Measurements from ENCODE around the gene HACD2. TPM values are rescaled to one million over a fixed set of nuclear protein-coding genes. Genes with fewer than 3 reads are reported as not detected.

Gene HACD2
- total RNA-seq, 2 donors from 2014 or later, result 18.8 to 22.6 TPM

DNA sequence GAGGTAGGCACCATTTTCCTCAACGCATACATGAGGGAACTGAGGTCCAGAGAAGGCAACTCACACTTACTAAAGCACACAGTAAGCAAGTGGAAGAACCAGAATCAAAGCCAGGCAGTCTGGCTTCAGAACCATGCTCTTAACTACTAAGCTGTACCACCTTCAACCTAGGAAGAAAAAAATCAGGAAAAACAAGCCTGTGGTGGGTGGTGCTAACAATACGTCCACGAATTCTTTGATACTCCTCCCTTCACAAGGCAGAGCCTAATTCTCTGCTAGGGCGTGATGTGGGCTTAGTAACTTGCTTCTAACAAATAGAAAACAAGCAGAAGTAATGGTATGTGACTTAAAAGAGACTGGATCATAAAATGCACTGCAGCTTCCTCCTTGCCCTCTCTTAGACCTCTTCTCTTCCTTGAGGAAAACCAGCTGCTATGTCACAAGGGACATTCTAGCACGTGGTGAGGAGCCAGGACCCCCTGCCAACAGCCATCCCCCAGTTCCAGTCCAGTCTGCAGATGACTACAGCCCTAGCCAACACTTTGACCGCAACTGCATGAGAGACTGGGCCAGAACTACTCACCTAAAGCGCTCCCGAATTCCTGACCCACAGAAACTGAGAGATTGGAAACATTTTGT, 36.9 kb downstream of the HACD2 start:
- H3K27me3 ChIP-seq (replicated peaks; ENCODE audit: insufficient read depth), result no peaks in the 10 kb centered on the region
- no peak overlapping the region for H3K4me3 ChIP-seq
- H3K27ac ChIP-seq, result no peak overlapping the region
- TF ChIP-seq CTCF (IDR thresholded peaks at IDR 0.05), result no peak
- H3K9me3 ChIP-seq, result no peaks in the 10 kb centered on the region
- ATAC-seq (ENCODE audit: insufficient number of reproducible peaks, low FRiP score, low read depth) (no peak), DNase-seq (ENCODE audit: low spot score) (no peak)
- no peaks in the 10 kb centered on the region for H3K36me3 ChIP-seq
- H3K4me1 ChIP-seq (ENCODE audit: control insufficient read depth in 1 of 2, low read depth in 2 of 2), result no peaks in the 10 kb centered on the region

DNA sequence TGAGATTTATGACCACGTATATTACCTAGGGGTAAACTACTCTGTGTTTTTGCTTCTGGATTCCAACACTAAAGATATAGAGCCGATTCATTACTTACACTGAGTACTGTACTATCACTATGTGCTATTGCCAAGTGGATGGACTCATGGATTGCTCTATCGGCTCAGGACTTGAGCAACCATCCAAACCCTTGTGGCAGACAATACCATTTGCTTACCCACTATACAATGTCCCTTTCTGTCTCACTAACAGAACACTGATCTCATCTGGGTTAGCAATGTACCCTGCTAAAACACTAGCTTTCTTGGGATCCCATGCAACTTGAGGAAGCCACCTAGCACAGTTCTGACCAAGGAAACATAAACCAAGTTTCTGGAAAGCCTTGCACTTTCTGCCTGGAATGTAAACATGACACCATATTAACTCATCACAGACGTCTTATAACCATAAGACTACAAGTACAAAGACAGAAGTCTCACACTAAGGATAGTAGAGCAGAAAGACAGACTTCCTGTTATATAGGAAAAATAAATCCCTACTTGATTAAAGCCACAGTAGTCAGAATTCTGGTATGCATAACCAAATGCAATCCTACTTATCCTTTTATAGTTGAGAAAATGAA, 38.6 kb downstream of the HACD2 start:
- no peaks in the 10 kb centered on the region for H3K4me1 ChIP-seq (ENCODE audit: control insufficient read depth in 1 of 2, low read depth in 2 of 2)
- no peak overlapping the region for H3K27ac ChIP-seq
- no peak overlapping the region for H3K4me3 ChIP-seq
- no peak for TF ChIP-seq CTCF (IDR thresholded peaks at IDR 0.05)
- no peaks in the 10 kb centered on the region for H3K27me3 ChIP-seq (replicated peaks; ENCODE audit: insufficient read depth)
- DNase-seq (ENCODE audit: low spot score) (no peak), ATAC-seq (ENCODE audit: insufficient number of reproducible peaks, low FRiP score, low read depth) (no peak)
- no peaks in the 10 kb centered on the region for H3K9me3 ChIP-seq
- no peaks in the 10 kb centered on the region for H3K36me3 ChIP-seq

GRCh38 chr3:123543950-123544349, 40.9 kb downstream of the HACD2 start:
- Histone ChIP-seq H3K27ac (no peak overlapping the region), H3K36me3 (no peaks in the 10 kb centered on the region), H3K4me3 (no peak overlapping the region), H3K27me3 (replicated peaks; ENCODE audit: insufficient read depth) (no peaks in the 10 kb centered on the region), H3K9me3 (no peaks in the 10 kb centered on the region), H3K4me1 (ENCODE audit: control insufficient read depth in 1 of 2, low read depth in 2 of 2) (no peaks in the 10 kb centered on the region)
- ATAC-seq (ENCODE audit: insufficient number of reproducible peaks, low FRiP score, low read depth), result no peak
- no peak for TF ChIP-seq CTCF (IDR thresholded peaks at IDR 0.05)
- no peak for DNase-seq (ENCODE audit: low spot score)

GRCh38 chr3:123540285-123540684, 44.6 kb downstream of the HACD2 start:
- ATAC-seq (ENCODE audit: insufficient number of reproducible peaks, low FRiP score, low read depth), result no peak
- no peaks in the 10 kb centered on the region for H3K4me1 ChIP-seq (ENCODE audit: control insufficient read depth in 1 of 2, low read depth in 2 of 2)
- no peak for TF ChIP-seq CTCF (IDR thresholded peaks at IDR 0.05)
- no peaks in the 10 kb centered on the region for H3K9me3 ChIP-seq
- no peaks in the 10 kb centered on the region for H3K36me3 ChIP-seq
- no peak overlapping the region for H3K4me3 ChIP-seq
- no peak for DNase-seq (ENCODE audit: low spot score)
- no peak overlapping the region for H3K27ac ChIP-seq
- no peaks in the 10 kb centered on the region for H3K27me3 ChIP-seq (replicated peaks; ENCODE audit: insufficient read depth)

- ATAC-seq (ENCODE audit: insufficient number of reproducible peaks, low FRiP score, low read depth), result no peak
- H3K27ac ChIP-seq, result no peak overlapping the region
- H3K36me3 ChIP-seq, result no peaks in the 10 kb centered on the region
- no peak for DNase-seq (ENCODE audit: low spot score)
- H3K9me3 ChIP-seq, result no peaks in the 10 kb centered on the region
- no peak overlapping the region for H3K4me3 ChIP-seq
- peaks cover 0 to 7% of the 10 kb centered on the region in 2 donors for H3K4me1 ChIP-seq (ENCODE audit: control insufficient read depth in 1 of 2, low read depth in 2 of 2)
- H3K27me3 ChIP-seq (replicated peaks; ENCODE audit: insufficient read depth), result no peaks in the 10 kb centered on the region
- TF ChIP-seq CTCF (IDR thresholded peaks at IDR 0.05), result no peak
Observed at GRCh38 chr3:123536153-123536895, 48.5 kb downstream of the HACD2 start.

All from thoracic aorta (tissue), 2 donors.